HG03439 (cell line): Measurements from ENCODE around the gene BANK1.

Experiments used
- ATAC-seq: cut with Tn5 transposase; IDR thresholded peaks from one replicate; pipeline ENCODE4 v1.9.1; 2021; ENCODE audit warnings: mild to moderate bottlenecking, moderate library complexity; ENCODE audit not compliant: unreplicated experiment

The BANK1 gene

GRCh38 chr4:101807351-101807750 lies 16.8 kb downstream of the BANK1 start:
- ATAC-seq: peak; percentile 32

- ATAC-seq: peak; percentile 62
Measured at GRCh38 chr4:101813604-101814003, 23.1 kb downstream of the BANK1 start.

- ATAC-seq: no peak
Measured at GRCh38 chr4:101818362-101818761, 27.8 kb downstream of the BANK1 start.

- no peak for ATAC-seq
Measured at GRCh38 chr4:101823864-101824263, 33.3 kb downstream of the BANK1 start.

GRCh38 chr4:101824500-101824899 lies 34.0 kb downstream of the BANK1 start:
- ATAC-seq: no peak

- no peak for ATAC-seq
Measured at GRCh38 chr4:101825953-101826352, 35.4 kb downstream of the BANK1 start.

GRCh38 chr4:101831816-101832215 lies 41.3 kb downstream of the BANK1 start:
- ATAC-seq: no peak

GRCh38 chr4:101833480-101833879 lies 43.0 kb downstream of the BANK1 start:
- ATAC-seq: no peak

GRCh38 chr4:101835121-101835904 lies 44.8 kb downstream of the BANK1 start:
- ATAC-seq: no peak

- no peak for ATAC-seq
Measured at GRCh38 chr4:101843054-101843453, 52.5 kb downstream of the BANK1 start.

GRCh38 chr4:101846550-101846949 lies 56.0 kb downstream of the BANK1 start:
- ATAC-seq: no peak

- no peak for ATAC-seq
Measured at GRCh38 chr4:101850698-101851097, 60.2 kb downstream of the BANK1 start.

- ATAC-seq: no peak
Measured at GRCh38 chr4:101851672-101852071, 61.1 kb downstream of the BANK1 start.

- peak; percentile 53 for ATAC-seq
Measured at GRCh38 chr4:101853028-101853427, 62.5 kb downstream of the BANK1 start.

- ATAC-seq: no peak
Measured at GRCh38 chr4:101853691-101854090, 63.2 kb downstream of the BANK1 start.

- ATAC-seq: no peak
Measured at GRCh38 chr4:101855239-101855638, 64.7 kb downstream of the BANK1 start.

- no peak for ATAC-seq
Measured at GRCh38 chr4:101856149-101856548, 65.6 kb downstream of the BANK1 start.

GRCh38 chr4:101857176-101857575 lies 66.6 kb downstream of the BANK1 start:
- no peak for ATAC-seq

- no peak for ATAC-seq
Measured at GRCh38 chr4:101858641-101859040, 68.1 kb downstream of the BANK1 start.

GRCh38 chr4:101862595-101862994 lies 72.1 kb downstream of the BANK1 start:
- no peak for ATAC-seq

GRCh38 chr4:101864660-101865059 lies 74.1 kb downstream of the BANK1 start:
- no peak for ATAC-seq

GRCh38 chr4:101865501-101866062 lies 75.1 kb downstream of the BANK1 start:
- no peak for ATAC-seq

- ATAC-seq: no peak
Measured at GRCh38 chr4:101870874-101871273, 80.3 kb downstream of the BANK1 start.
